ENCODE results near the gene TUBGCP3. TPM values are rescaled to one million over a fixed set of nuclear protein-coding genes. Genes with fewer than 3 reads are reported as not detected.

The TUBGCP3 gene
- total RNA-seq, 2 experiments from 2014 or later: 19.4 to 36.2 TPM

DNA sequence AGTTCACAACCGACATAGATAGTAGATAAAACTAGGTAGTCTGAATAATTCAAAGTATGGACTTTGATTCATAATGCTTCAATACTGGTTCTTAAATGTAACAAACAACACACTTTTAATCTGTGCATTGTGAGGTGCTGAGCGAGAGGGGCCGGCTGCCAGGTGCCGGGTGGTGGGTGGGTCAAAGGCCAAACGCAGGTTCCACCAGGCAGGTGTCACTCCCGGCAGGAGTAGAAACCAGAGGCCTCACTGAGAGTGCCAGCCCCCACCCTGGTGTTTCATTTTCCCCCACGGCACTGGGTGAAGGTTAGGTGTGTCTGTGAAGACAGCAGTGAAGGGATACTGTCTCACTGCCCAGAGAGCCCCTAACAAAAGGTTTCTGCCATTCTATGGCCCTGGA is 4.2 kb upstream of the TUBGCP3 start:
- BruUV-seq (replicated peaks): no TSS peak
- POLR2A ChIA-PET: no interaction called here
- CTCF ChIA-PET (ENCODE audit: unreplicated experiment): no interaction called here
- Histone ChIP-seq H4K20me1 (ENCODE audit: insufficient read depth, low read length) (no peaks in the 10 kb centered on the region), H3K79me2 (ENCODE audit: insufficient read depth, low read depth, low read length) (peaks cover 10% of the 10 kb centered on the region; the same call in 1 of the 2 replicates), H3K4me1 (ENCODE audit: insufficient read depth, low read length, poor library complexity, severe bottlenecking) (peaks cover 8% of the 10 kb centered on the region), H3K36me3 (ENCODE audit: insufficient read depth, low read length) (no peaks in the 10 kb centered on the region), H2AFZ (ENCODE audit: low read length) (no peak overlapping the region), H3K27ac (ENCODE audit: low read depth, low read length, poor library complexity, severe bottlenecking) (no peak overlapping the region), H3K4me3 (ENCODE audit: low read depth, low read length, poor library complexity, severe bottlenecking) (no peak overlapping the region), H3K9me2 (ENCODE audit: insufficient read depth, low read length) (no peaks in the 10 kb centered on the region), H3K9me3 (ENCODE audit: low read length) (no peaks in the 10 kb centered on the region), H3K4me2 (ENCODE audit: low read length) (no peak overlapping the region)
- no peak for DNase-seq (ENCODE audit: low spot score)
- intact Hi-C loops (cut with micrococcal nuclease; ENCODE audit: unreplicated experiment): no loop called here
- TF ChIP-seq, protein P1, sequence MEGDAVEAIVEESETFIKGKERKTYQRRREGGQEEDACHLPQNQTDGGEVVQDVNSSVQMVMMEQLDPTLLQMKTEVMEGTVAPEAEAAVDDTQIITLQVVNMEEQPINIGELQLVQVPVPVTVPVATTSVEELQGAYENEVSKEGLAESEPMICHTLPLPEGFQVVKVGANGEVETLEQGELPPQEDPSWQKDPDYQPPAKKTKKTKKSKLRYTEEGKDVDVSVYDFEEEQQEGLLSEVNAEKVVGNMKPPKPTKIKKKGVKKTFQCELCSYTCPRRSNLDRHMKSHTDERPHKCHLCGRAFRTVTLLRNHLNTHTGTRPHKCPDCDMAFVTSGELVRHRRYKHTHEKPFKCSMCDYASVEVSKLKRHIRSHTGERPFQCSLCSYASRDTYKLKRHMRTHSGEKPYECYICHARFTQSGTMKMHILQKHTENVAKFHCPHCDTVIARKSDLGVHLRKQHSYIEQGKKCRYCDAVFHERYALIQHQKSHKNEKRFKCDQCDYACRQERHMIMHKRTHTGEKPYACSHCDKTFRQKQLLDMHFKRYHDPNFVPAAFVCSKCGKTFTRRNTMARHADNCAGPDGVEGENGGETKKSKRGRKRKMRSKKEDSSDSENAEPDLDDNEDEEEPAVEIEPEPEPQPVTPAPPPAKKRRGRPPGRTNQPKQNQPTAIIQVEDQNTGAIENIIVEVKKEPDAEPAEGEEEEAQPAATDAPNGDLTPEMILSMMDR (conservative IDR thresholded peaks at IDR 0.05; ENCODE audit: low read length): no peak
- TF ChIP-seq EZH2phosphoT487 (IDR thresholded peaks at IDR 0.05; ENCODE audit: borderline replicate concordance, low read depth, low read length): no peak

DNA sequence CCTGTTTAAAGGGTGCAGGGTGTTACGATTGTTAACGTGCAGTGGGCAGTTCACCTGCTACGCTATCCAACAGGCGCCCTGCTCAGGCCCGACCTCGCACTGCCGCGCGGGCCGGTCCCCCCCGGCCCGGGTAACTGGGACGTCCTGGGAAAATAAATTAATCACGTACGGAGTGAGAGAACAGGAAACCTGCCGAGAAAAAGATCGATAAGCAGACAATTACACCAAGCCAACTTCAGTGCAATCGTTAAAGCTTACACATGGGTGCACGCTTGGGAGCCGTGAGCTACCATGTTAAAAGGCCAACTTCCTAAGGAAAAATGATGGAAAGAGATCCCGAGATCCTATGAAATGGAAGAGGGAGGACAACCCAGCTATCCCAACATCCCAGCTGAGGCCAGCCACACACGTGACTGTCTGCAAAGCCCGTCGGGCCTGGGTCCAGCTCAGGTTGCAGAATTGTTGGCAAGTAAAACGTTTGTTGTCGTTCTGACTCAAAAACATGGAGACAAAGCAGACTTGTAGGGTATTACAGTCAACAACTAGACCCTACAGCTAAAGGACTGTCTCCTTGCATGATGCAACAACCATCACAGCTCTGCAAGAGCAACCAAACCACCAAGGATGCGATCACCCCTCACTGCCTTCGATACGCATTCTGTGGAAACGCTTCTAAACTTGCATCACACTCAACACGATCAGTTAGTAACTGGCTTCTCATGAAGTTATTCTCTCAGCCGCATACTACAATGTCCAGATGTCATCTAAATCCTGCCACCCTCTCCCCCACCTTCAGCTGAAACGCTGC is 741 bp upstream of the TUBGCP3 start:
- intact Hi-C loops (cut with micrococcal nuclease; ENCODE audit: unreplicated experiment): no loop called here
- Histone ChIP-seq H3K27ac (ENCODE audit: low read depth, low read length, poor library complexity, severe bottlenecking) (peak overlapping the region; percentile 77), H3K9me3 (ENCODE audit: low read length) (no peaks in the 10 kb centered on the region), H3K79me2 (ENCODE audit: insufficient read depth, low read depth, low read length) (peaks cover 45% of the 10 kb centered on the region), H3K36me3 (ENCODE audit: insufficient read depth, low read length) (peaks cover 4% of the 10 kb centered on the region; the same call in 1 of the 2 replicates), H4K20me1 (ENCODE audit: insufficient read depth, low read length) (no peaks in the 10 kb centered on the region; the same call in 1 of the 2 replicates), H3K4me1 (ENCODE audit: insufficient read depth, low read length, poor library complexity, severe bottlenecking) (peaks cover 20% of the 10 kb centered on the region), H3K4me3 (ENCODE audit: low read depth, low read length, poor library complexity, severe bottlenecking) (peak overlapping the region; percentile 97), H3K4me2 (ENCODE audit: low read length) (peak overlapping the region; percentile 95), H3K9me2 (ENCODE audit: insufficient read depth, low read length) (no peaks in the 10 kb centered on the region), H2AFZ (ENCODE audit: low read length) (peak overlapping the region; percentile 97; the same call in 1 of the 2 replicates)
- no peak for DNase-seq (ENCODE audit: low spot score)
- TSS peak; percentile 81 for BruUV-seq (replicated peaks)
- no peak for TF ChIP-seq EZH2phosphoT487 (IDR thresholded peaks at IDR 0.05; ENCODE audit: borderline replicate concordance, low read depth, low read length)
- TF ChIP-seq, protein P1 (conservative IDR thresholded peaks at IDR 0.05; ENCODE audit: low read length): no peak
- ChIA-PET POLR2A (interaction anchor here (1.3 kb wide), 2 partner anchors 17 to 22 kb away, joined by 3 to 6 read pairs; no protein-coding TSS in a partner anchor), CTCF (ENCODE audit: unreplicated experiment) (no interaction called here)

Data from OCI-LY7 (cell line).